ENCODE measurements around the gene SYNE2. TPM values are rescaled to one million over a fixed set of nuclear protein-coding genes. Genes with fewer than 3 reads are reported as not detected.

Gene SYNE2
- total RNA-seq, 2 donors from 2014 or later = 206 to 223 TPM

DNA sequence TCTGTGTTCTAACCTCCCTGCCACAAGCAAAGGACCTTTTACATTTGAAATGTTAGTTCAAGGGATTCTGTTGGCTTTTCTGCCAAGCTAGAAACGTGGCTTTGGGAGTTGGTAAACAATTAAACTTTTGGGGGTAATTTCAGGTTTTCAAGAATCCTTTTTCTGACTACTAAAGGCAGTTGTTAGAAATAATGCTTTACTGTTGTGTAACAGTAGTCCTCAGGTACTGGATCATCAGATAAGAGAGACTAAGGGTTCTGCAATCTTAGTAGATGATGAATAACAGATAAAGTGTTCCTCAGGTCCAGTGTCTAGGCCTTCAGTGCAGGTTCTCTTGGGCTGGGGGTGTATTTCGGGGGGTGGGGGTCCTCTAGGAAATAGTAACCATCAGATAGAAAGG lies 192.3 kb downstream of the SYNE2 start:
- no peak overlapping the region for H3K27ac Mint-ChIP-seq
- H3K27me3 Mint-ChIP-seq = no peaks in the 10 kb centered on the region
- H3K4me3 Mint-ChIP-seq = no peak overlapping the region
- no peak for DNase-seq
- H3K36me3 Mint-ChIP-seq (ENCODE audit: low read depth) = peaks cover 4% of the 10 kb centered on the region
- ATAC-seq = no peak
- peaks cover 4% of the 10 kb centered on the region for H3K4me1 Mint-ChIP-seq
- H3K9me3 ChIP-seq (ENCODE audit: control insufficient read depth, low read length, poor library complexity, severe bottlenecking) = no peaks in the 10 kb centered on the region

DNA sequence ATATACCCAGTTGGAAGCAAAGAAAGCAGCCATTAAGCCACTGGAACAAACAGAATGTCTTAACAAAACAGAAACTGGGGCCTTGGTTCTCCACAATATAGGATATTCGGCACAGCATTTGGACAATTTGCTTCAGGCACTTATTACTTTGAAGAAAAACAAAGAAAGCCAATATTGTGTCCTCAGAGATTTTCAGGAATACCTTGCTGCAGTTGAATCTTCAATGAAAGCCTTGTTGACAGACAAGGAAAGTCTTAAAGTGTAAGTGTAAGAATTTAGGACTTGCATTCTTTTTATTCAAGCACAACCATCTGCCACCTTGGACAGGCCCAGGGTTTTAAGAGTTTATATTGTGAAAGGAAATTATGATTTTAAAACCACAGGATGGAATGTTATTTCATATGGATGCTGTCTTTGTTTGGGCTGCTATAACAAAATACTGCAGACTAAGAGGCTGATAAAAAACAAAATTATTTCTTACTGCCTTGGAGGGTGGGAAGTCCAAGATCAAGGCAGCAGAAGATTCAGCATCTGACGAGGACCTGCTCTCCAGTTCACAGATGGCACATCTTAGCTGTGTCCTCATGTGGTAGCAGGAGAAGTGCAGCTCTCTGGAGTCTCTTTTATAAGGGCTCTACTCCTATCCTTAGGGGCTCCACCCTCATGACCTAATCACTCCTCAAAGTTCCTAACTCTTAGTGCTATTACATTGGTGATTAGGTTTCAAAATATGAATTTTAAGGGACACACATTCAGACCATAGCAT lies 197.0 kb downstream of the SYNE2 start:
- H3K36me3 Mint-ChIP-seq (ENCODE audit: low read depth) = peaks cover 7% of the 10 kb centered on the region
- no peak for ATAC-seq

DNA sequence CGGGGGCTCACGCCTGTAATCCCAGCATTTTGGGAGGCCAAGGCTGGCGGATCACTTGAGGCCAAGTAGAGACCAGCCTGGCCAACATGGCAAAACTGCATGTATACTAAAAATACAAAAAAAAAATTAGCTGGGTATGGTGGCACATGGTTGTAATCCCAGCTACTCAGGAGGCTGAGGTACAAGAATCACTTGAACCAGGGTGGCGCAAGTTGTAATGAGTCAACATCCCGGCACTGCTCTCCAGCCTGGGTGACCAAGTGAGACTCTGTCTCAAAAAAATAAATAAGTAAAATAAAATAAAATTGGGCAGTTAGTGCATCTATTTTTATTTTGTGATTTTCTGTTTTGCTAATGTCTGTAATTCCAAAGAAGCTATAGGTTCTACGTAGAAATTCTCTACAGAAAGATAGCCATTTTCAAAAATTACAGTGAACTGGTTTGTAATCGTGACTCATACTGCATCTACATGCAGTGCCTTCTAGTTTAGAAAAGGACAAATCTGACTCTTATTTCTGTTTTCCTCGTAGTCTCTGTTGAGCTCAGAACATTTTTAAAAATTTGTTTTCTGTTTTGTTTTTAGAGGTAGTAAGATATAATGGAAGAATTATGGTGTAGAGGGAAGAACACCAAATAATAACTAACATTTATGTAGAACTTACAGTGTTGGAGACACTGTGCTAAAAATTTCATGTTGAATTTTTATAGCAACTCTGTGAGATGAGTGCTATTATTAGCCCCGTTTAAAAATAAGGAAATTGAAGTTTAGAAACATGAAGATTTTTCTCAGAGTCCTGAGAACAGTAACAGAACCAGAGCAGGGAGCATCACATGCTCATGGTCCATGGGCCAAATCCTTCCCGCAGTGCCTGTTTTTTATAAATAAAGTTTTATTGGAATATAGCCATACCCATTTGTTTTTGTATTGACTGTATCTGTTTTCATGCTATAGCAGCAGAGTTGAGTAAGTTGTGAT lies 201.2 kb downstream of the SYNE2 start:
- Mint-ChIP-seq H3K27ac (no peak overlapping the region), H3K4me3 (no peak overlapping the region), H3K4me1 (peaks cover 7% of the 10 kb centered on the region), H3K36me3 (ENCODE audit: low read depth) (peaks cover 13% of the 10 kb centered on the region), H3K27me3 (no peaks in the 10 kb centered on the region)
- no peak for DNase-seq
- no peaks in the 10 kb centered on the region for H3K9me3 ChIP-seq (ENCODE audit: control insufficient read depth, low read length, poor library complexity, severe bottlenecking)
- no peak for ATAC-seq

More for the DNA sequence above, 197.0 kb downstream of the SYNE2 start:
- no peak for DNase-seq
- Mint-ChIP-seq H3K4me1 (peaks cover 4% of the 10 kb centered on the region), H3K27ac (no peak overlapping the region), H3K4me3 (no peak overlapping the region), H3K27me3 (no peaks in the 10 kb centered on the region)
- H3K9me3 ChIP-seq (ENCODE audit: control insufficient read depth, low read length, poor library complexity, severe bottlenecking) = no peaks in the 10 kb centered on the region

DNA sequence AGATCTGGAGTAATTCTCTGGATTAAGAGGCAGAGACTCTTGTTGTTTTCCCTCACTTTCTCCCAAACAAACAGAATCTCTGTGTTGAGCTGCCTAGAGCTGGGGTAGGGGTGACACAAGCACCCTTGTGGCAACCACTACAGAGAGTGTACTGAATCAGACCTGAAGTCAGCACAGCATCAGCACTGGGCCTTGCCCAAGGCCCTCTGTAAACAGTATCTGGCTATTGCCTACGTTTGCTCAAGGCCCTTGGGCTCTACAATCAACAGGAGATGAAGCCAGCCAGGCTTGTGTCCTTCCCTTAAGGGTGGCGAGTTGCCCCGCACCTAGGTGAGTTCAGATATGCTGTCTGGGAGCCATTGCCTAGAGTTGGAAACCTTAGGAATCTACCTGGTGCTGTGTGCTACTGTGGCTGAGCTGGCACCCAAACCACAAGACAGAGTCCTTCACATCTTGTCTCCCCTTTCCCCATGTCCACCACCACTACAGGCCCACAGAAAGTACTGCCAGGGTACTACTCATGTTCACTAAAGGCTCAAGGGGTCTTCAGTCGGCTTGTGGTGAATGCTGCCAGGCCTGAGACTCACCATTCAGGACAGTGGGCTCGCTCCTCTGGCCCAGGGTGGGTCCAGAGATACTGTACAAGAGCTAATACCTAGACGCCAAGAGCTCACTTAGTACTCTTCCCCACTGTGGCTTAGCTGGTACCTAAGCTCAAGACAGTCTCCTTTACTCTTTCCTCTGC lies 206.8 kb downstream of the SYNE2 start:
- no peaks in the 10 kb centered on the region for H3K9me3 ChIP-seq (ENCODE audit: control insufficient read depth, low read length, poor library complexity, severe bottlenecking)
- ATAC-seq (no peak), DNase-seq (no peak)
- H3K4me3 Mint-ChIP-seq = no peak overlapping the region
- H3K36me3 Mint-ChIP-seq (ENCODE audit: low read depth) = peaks cover 14% of the 10 kb centered on the region
- peak overlapping the region; percentile 82 for H3K27ac Mint-ChIP-seq
- H3K4me1 Mint-ChIP-seq = peaks cover 12% of the 10 kb centered on the region
- H3K27me3 Mint-ChIP-seq = no peaks in the 10 kb centered on the region

DNA sequence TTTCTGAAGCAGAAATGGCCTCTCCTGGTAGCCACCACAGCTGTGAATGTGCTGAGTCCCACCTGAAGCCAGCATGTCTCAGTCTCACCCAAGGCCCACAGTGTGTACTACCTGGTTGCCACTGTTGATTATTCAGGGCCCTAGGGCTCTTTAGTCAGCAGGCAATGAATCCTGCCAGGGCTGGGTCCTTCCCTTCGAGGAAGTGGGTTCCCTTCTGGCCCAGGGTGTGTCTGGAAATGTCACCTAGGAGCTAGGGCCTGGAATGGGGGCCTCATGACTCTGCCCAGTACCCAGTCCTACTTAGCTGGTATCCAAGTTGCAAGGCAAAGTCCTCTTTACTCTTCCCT lies 207.4 kb downstream of the SYNE2 start:
- no peak for DNase-seq
- H3K27ac Mint-ChIP-seq = no peak overlapping the region
- ATAC-seq = no peak
- H3K36me3 Mint-ChIP-seq (ENCODE audit: low read depth) = peaks cover 14% of the 10 kb centered on the region
- H3K27me3 Mint-ChIP-seq = no peaks in the 10 kb centered on the region
- H3K9me3 ChIP-seq (ENCODE audit: control insufficient read depth, low read length, poor library complexity, severe bottlenecking) = no peaks in the 10 kb centered on the region
- peaks cover 12% of the 10 kb centered on the region for H3K4me1 Mint-ChIP-seq
- H3K4me3 Mint-ChIP-seq = no peak overlapping the region

DNA sequence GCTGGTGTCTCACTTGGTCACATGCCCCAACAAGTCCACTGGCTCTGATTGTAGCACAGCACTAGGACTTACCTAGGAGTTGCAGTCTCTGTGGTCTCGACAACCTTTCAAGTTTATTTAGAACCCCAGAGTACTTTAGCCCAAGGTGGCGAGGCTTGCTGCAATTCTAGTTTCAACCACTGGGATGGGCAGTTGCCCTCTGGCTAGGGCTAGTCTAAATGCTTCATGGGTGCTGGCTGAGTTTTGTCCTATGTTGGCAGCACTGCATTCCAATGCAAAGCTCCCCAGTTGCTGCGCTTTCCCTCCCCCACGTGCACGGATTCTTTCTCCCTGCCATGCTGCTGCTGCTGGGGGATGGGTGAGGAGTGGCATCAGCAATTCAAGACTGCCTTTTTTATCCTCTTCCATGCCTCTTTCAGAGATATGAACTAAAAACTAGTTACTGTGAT lies 207.9 kb downstream of the SYNE2 start:
- DNase-seq (no peak), ATAC-seq (peak; percentile 23)
- no peak overlapping the region for H3K27ac Mint-ChIP-seq
- H3K4me1 Mint-ChIP-seq = peaks cover 12% of the 10 kb centered on the region
- peaks cover 16% of the 10 kb centered on the region for H3K36me3 Mint-ChIP-seq (ENCODE audit: low read depth)
- H3K4me3 Mint-ChIP-seq = no peak overlapping the region
- H3K9me3 ChIP-seq (ENCODE audit: control insufficient read depth, low read length, poor library complexity, severe bottlenecking) = no peaks in the 10 kb centered on the region
- H3K27me3 Mint-ChIP-seq = no peaks in the 10 kb centered on the region

DNA sequence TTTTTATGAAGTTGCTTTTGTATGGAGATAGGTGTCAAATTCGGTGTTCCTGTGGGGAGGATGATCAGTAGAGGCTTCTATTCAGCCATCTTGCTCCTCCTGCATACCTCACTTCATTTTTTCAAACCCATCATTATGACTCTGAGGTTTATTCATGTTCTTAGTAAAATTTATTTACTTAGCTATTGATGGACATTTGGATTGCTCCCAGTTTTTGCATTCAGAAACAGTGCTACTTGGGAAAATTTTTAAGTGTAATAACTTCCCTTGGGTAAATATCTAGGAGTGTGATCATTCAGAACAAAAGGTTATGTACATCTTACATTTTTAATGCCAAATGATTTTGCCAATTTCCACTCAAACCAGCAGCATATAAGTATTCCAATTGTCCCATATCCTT lies 208.3 kb downstream of the SYNE2 start:
- Mint-ChIP-seq H3K4me1 (peaks cover 12% of the 10 kb centered on the region), H3K4me3 (no peak overlapping the region), H3K36me3 (ENCODE audit: low read depth) (peaks cover 16% of the 10 kb centered on the region), H3K27me3 (no peaks in the 10 kb centered on the region), H3K27ac (no peak overlapping the region)
- ATAC-seq (no peak), DNase-seq (no peak)
- no peaks in the 10 kb centered on the region for H3K9me3 ChIP-seq (ENCODE audit: control insufficient read depth, low read length, poor library complexity, severe bottlenecking)

DNA sequence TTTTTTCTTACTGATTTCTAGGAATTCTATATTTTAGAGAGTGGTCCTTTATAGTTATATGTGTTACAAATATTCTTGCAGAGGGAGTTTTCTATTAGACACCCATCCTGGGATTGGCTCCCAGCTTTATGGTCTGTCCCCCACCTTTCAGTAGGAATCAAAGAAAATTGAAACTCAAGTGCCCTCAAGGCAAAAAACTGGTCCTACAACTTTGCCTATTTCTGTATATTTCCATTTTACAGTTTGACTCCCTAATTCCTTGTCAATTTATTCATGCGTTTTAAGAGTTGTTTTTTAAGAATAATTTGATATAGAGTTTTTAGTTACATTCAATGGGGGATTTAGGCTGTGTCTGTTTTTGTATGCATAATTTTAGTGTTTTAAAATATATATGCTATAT lies 208.9 kb downstream of the SYNE2 start:
- no peak for ATAC-seq
- peaks cover 12% of the 10 kb centered on the region for H3K4me1 Mint-ChIP-seq
- no peak for DNase-seq
- H3K4me3 Mint-ChIP-seq = no peak overlapping the region
- peaks cover 16% of the 10 kb centered on the region for H3K36me3 Mint-ChIP-seq (ENCODE audit: low read depth)
- H3K9me3 ChIP-seq (ENCODE audit: control insufficient read depth, low read length, poor library complexity, severe bottlenecking) = no peaks in the 10 kb centered on the region
- H3K27ac Mint-ChIP-seq = no peak overlapping the region
- H3K27me3 Mint-ChIP-seq = no peaks in the 10 kb centered on the region

DNA sequence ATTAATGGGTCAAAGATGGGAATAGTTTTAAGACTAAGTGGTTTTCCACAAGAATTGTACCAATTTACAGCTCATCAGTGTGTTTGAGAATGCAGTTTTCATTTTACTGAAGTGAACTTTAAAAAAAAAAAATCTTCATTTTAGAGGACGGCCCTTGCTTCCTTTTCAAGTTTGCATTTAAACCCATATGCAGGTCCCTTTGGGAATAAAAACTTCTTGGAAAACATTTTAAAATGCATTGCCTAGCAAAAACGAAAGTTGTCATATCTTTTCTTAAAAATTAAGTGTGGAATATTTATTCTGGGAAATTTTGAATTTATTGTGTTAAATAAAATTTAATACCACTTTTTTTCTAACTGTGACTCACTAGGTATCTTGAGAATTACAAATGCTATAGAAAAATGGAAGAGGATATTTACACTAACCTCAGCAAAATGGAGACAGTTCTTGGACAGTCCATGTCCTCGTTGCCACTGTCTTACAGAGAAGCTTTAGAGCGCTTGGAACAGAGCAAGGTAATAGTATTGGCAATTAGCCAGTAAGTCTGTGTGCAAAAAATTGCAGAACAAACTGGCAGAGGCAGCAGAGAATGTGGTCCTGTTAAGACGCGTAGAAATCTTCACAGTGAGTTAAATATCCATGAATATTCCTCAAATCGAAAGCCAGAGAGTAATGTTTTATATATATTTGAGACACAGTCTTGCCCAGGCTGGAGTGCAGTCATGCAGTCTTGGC lies 209.7 kb downstream of the SYNE2 start:
- Mint-ChIP-seq H3K27me3 (no peaks in the 10 kb centered on the region), H3K4me3 (no peak overlapping the region), H3K27ac (peak overlapping the region; percentile 43), H3K36me3 (ENCODE audit: low read depth) (peaks cover 14% of the 10 kb centered on the region), H3K4me1 (peaks cover 7% of the 10 kb centered on the region)
- DNase-seq (no peak), ATAC-seq (no peak)
- no peaks in the 10 kb centered on the region for H3K9me3 ChIP-seq (ENCODE audit: control insufficient read depth, low read length, poor library complexity, severe bottlenecking)

DNA sequence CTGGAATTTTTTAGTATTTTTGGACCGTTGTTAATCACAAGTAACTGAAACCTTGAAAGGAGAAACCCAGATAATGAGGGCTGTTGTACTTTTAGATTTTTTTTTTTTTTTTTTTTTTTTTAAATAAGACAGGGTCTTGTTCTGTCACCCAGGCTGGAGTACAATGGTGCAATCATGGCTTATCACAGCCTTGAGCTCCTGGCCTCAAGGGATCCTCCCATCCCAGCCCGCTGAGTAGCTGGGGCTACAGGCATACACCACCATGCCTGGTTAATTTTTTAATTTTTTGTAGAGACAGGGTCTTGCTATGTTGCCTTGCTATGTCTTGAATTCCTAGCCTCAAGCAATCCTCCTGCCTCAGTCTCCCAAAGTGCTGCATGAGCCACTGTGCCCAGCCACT lies 211.6 kb downstream of the SYNE2 start:
- no peak for DNase-seq
- no peak overlapping the region for H3K4me3 Mint-ChIP-seq
- no peaks in the 10 kb centered on the region for H3K27me3 Mint-ChIP-seq
- peaks cover 7% of the 10 kb centered on the region for H3K36me3 Mint-ChIP-seq (ENCODE audit: low read depth)
- no peak for ATAC-seq
- H3K9me3 ChIP-seq (ENCODE audit: control insufficient read depth, low read length, poor library complexity, severe bottlenecking) = no peaks in the 10 kb centered on the region
- H3K27ac Mint-ChIP-seq = no peak overlapping the region
- H3K4me1 Mint-ChIP-seq = peaks cover 5% of the 10 kb centered on the region

DNA sequence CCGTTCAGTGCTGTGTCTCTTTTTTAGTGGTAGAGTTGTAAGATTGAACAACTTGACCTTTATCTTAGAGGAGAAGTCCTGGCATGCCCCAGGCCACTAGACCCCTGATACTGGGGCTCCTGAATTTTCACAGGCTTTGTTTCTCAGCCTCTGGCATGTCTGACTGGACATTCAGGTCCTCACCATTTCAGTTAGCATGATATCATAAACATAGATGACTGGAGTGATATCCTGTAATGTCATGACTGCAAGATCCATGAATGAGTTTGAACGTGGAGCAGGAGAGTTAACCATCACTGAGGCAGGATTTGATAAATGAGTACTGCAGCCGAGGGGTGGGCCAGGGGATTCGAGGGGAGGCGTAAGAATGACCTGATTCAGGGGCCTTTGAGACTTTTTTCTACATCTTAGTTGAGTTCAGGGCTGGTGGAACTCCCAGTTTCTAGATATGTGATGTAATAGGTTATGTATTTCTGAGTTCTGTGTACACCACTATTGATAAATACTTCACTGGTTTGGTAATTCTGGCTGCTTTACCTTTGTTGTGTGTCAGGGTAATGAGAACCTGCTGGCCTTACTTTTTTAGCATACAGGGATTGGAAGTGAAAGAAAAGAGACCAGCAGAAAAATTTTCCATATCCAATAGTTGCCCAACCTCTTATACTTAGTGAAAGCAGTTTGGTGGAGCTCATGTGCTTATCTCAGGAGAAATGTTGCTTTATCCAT lies 217.0 kb downstream of the SYNE2 start:
- Mint-ChIP-seq H3K4me1 (no peaks in the 10 kb centered on the region), H3K27ac (no peak overlapping the region), H3K27me3 (no peaks in the 10 kb centered on the region), H3K36me3 (ENCODE audit: low read depth) (peaks cover 13% of the 10 kb centered on the region), H3K4me3 (no peak overlapping the region)
- no peak for DNase-seq
- no peak for ATAC-seq
- H3K9me3 ChIP-seq (ENCODE audit: control insufficient read depth, low read length, poor library complexity, severe bottlenecking) = no peaks in the 10 kb centered on the region

DNA sequence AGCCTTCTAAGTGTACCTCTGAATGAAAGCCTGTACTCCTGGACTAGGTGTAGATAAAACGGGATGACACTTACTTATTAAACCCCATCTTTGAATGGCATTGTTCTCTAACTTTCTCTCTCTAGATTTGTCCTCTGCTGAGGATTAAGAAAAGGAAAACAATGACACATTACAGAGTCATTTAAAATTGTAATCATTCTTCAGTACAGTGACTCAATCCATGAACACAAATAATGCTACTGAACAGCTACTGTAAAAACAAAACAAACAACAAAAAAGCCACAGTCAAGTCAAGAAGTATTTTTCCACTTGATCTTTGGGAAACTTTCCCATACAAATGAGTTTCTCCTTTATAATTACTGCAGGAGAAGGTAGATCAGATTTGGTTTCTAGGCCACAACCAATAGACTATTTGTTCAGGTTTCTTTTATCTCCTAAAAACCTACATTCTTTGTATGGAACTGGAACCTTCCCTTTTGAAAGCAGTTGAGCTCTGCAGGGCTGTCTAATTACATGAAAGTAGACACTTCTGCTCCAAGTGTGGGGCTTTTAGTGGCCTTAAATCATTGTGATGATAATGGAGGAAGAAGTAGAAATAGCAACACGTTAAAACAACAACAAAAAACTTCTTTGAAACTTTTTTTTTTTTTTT lies 222.3 kb downstream of the SYNE2 start:
- Mint-ChIP-seq H3K4me1 (no peaks in the 10 kb centered on the region), H3K27ac (peak overlapping the region; percentile 24), H3K36me3 (ENCODE audit: low read depth) (peaks cover 11% of the 10 kb centered on the region), H3K4me3 (no peak overlapping the region), H3K27me3 (no peaks in the 10 kb centered on the region)
- H3K9me3 ChIP-seq (ENCODE audit: control insufficient read depth, low read length, poor library complexity, severe bottlenecking) = no peaks in the 10 kb centered on the region
- no peak for ATAC-seq
- DNase-seq = no peak

Data from T-helper 17 cell (primary cell).